HG03439 (cell line): ENCODE data around the gene DUOXA2.
A peak's percentile ranks its signal among the peaks of the same experiment; 100 is the strongest.

Experiments used
- ATAC-seq: cut with Tn5 transposase; IDR thresholded peaks from one replicate; pipeline ENCODE4 v1.9.1; 2021; ENCODE audit warnings: mild to moderate bottlenecking, moderate library complexity; ENCODE audit not compliant: unreplicated experiment

The DUOXA2 gene

DNA sequence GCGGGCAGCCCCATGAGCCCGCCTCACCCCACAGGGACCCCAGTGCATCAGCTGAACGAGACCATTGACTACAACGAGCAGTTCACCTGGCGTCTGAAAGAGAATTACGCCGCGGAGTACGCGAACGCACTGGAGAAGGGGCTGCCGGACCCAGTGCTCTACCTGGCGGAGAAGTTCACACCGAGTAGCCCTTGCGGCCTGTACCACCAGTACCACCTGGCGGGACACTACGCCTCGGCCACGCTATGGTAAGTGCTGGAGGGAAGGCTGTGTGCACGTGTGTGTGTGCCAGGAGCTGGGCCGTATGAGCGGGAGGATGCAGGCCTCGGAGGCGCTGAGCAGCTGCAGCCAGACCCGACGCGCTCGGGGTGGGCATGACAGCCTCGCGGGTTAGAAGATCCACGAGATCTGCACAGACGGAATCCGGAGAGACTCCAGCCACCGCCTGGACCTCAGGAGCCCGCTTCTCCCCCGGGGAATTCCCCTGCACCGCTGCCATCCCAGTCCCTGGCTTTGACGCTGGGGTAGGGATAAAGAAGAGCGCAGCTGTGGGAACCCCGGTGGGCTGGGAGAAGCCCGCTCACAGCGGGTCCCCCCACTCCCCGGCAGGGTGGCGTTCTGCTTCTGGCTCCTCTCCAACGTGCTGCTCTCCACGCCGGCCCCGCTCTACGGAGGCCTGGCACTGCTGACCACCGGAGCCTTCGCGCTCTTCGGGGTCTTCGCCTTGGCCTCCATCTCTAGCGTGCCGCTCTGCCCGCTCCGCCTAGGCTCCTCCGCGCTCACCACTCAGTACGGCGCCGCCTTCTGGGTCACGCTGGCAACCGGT lies 2.6 kb downstream of the DUOXA2 start:
- ATAC-seq, result no peak

GRCh38 chr15:45117308-45118130 lies 3.4 kb downstream of the DUOXA2 start:
- ATAC-seq, result no peak

GRCh38 chr15:45118131-45118588 lies 4.0 kb downstream of the DUOXA2 start:
- peak; percentile 80 for ATAC-seq

GRCh38 chr15:45118996-45119395 lies 4.9 kb downstream of the DUOXA2 start:
- ATAC-seq, result no peak

- ATAC-seq, result no peak
Measured at GRCh38 chr15:45120081-45120972, 6.2 kb downstream of the DUOXA2 start.

DNA sequence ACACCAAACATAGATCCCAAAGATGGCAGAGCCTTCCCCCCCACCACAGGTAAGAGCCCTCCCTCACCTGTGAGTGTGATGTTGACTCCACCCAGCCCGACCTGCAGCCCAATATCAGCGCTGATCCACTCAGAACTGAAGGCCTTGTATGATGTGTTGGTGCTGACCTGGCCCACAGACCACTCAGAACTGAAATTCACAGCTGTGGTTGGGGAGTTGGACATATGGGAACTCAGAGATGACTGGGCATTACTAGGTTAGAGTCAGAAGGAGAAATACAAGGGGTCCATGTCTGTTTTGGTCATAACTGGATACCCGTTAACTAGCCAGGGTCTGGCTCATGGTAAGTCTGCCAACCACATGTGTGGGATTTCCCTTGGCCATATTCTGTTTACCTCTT lies 6.9 kb downstream of the DUOXA2 start:
- ATAC-seq, result no peak

DNA sequence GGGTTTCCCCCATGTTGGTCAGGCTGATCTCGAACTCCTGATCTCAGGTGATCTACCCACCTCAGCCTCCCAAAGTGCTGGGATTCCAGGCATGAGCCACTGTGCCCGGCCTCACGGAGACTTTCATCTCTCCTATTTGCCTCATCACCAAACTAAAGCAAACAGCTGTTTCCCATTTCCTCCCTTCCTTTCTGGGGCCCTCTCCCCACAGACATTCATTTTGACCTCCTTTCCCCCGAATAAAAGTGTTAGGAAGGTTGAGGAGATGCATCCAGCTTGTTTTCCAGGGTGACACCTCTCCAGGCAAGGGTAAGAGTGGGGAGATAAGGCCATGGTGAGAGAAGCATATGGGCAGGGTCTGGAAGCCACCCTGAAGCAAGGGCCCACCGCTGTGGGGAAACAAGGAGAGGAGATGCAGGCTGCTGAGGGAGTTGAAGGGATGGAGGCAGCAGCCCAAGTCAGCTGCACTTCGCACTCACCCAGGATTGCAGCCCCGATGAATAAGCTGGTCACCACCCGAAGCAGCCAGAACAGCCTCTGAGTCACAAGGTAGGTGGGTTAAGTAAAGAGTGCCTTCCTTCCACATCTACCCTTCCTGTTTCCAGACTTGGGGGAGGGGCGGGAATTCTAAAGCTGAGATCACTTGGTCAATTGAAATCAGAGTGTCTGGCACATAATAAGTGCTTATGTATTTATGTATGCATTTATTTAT lies 7.7 kb downstream of the DUOXA2 start:
- no peak for ATAC-seq

- no peak for ATAC-seq
Measured at GRCh38 chr15:45122719-45123118, 8.6 kb downstream of the DUOXA2 start.

- no peak for ATAC-seq
Measured at GRCh38 chr15:45123397-45123796, 9.3 kb downstream of the DUOXA2 start.

GRCh38 chr15:45126535-45127158 lies 12.5 kb downstream of the DUOXA2 start:
- ATAC-seq, result no peak

DNA sequence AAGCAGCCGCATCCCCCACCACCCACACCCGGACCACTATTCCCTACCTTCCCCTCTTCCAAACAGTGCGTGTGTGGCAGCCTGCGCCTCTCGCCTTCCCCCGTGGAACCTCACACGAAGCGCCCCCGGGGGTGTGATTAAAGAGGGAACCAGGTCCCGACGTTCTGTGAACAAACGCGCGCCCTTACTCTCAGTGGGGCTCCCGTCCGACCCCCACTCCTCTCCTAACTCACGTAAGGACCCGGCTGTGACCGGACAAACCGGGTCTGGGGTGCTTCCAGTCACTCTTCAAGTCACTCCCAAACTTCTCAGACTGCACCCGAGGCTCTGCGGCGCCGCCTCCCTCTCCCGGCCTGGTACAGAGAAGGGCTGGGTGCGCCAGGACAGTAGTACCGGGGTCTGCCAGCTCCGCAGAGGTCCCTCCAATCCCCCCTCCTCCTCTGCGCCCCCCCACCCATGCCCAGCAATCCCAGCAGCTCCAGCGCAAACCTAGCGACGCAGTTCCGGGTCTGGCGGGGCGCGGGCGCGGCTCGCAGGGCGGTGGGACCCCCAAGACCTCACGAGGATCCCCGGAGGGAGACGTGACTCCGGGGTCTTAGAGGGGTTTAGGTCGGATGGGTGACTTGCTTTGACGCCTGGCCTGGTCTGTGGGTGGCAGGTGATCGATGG lies 15.0 kb downstream of the DUOXA2 start:
- ATAC-seq, result no peak

DNA sequence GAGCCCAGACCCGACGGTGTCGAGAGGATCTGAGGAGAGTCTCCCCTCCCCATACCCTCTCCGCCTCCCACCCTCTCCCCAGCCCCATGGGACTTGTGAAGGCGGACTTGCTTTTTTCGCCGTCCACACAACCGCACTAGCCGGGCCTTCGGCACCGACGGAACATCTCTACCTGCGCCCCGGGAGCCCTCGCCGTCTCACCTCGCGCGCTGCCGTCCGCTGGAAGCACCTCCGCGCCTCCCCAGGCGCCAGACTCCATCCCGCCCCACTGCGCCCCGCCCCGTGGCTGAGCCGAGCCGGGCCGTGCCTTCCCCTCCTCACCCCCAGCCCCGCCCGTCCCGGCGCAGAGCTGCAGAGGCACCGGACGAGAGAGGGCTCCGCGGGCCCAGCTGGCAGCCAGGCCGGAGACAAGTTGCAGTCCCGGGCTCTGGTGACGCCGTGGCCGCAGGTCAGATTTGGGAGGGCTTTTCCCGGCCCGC lies 15.6 kb downstream of the DUOXA2 start, which contains the start of the genes DUOX1 and DUOXA1:
DUOX1 (plus strand) TSS at position 344 of the 479 bp plus-strand sequence. CDS start 1,973 bp downstream, outside the sequence.
DUOXA1 (minus strand) TSS at position 229 of the 479 bp plus-strand sequence. CDS start 6,865 bp downstream, outside the sequence.
- no peak for ATAC-seq

- no peak for ATAC-seq
Measured at GRCh38 chr15:45130291-45131000, 16.3 kb downstream of the DUOXA2 start.

DNA sequence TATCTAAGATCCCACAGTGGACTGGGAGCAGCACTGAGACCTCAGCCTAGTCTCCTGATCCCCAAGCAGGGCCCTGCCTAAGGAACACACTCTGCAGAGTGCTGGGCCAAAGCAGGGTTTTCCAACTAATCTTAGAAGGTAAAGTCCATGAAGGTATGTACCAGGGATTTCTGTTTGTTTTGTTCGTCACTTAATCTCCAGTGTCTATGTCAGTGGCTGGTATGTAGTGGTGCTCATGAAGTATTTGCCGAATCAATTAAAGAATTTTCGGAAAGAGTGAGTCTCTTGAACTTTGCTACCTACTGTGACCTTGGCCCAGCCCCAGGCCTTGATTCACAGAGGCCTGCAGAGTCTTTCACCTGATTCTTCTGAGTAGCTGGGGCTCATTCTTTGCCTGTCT lies 17.4 kb downstream of the DUOXA2 start:
- ATAC-seq, result no peak

DNA sequence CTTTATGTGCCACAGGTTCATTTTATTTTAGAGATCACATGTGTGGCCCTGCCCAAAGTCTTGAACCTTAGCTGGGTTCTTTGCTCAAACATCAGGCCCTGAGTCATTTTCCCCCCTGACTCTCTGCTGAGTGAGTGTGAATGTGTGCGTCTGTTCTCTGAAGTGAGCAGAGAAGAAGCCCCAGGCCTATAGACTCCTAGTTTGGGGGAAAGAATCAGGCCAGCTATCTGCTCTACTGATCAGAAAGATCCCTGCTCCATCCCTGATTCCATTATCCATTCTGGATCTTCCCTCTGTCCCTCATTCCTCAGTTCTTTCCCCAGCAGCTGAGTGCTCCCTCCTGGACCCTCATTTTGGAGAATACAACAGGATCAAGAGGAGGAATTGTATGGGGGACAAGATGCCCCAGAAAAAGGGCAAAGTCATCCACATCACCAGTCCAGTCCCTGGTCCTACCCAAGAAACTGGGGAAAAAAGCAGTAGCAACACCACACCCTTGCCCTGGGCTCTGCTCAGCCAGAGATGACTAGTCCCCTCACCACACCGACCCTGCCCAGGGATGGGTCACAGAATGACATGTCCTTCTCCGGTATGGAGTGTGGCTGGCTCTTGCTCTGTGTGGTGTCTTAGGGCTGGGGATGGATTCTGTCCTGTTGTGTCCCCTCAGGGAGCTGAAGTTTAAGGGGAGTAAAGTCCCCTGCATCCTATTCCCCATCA lies 18.9 kb downstream of the DUOXA2 start:
- no peak for ATAC-seq

DNA sequence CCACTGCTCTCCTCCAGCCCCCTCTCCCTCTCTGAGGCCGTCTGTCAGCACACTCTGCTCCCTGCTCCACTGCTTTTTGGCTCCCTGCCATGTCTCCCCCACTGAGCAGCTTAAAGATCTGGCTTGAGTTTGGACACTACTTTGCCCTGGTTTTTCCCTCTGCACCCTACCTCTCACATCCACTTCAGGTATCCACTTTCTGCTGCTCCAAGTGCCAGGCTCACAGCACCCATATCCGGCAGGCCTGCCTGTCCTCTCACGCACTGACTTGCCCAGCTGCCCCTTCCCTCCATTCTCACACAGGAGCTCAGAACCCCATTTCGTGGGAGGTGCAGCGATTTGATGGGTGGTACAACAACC lies 19.4 kb downstream of the DUOXA2 start:
- no peak for ATAC-seq

DNA sequence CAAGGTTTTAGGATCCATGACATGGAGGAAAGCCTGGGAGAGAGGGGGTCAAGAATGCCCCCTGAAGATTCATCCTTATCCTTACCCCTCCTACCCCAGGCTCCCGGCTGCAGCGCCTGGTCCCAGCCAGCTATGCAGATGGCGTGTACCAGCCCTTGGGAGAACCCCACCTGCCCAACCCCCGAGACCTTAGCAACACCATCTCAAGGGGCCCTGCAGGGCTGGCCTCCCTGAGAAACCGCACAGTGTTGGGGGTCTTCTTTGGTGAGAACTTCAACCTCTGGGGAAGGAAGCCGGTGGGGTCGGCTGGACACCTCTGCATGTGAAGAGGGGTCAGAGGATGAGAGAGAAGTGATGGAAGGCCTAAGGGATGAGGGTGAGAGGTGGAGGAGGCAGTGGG lies 19.9 kb downstream of the DUOXA2 start:
- ATAC-seq, result no peak
